ENCODE results near the gene ATP2B2. TPM values are rescaled to one million over a fixed set of nuclear protein-coding genes. Genes with fewer than 3 reads are reported as not detected.

ATP2B2 gene
- total RNA-seq, 1 experiment from 2014 or later = not detected

- ChIA-PET CTCF (no interaction called here), RAD21 (ENCODE audit: low non-redundant PET in 1 of 2, low total read pairs in 2 of 2, uncharacterized antibody in 2 of 2, unreplicated experiment in 2 of 2) (no interaction called here), POLR2A (no interaction called here)
- intact Hi-C loops (cut with micrococcal nuclease) = loop anchor here (10.0 kb wide), 1 partner anchor 189 kb away; no protein-coding TSS in a partner anchor
- DNase-seq (ENCODE audit: low read depth, low spot score) (no peak), ATAC-seq (no peak)
- H3K36me3 ChIP-seq (ENCODE audit: control insufficient read depth in 1 of 2, insufficient read depth in 2 of 2, low read length in 2 of 2) = no peaks in the 10 kb centered on the region
- TF ChIP-seq POLR2A (IDR thresholded peaks at IDR 0.05; ENCODE audit: borderline replicate concordance, extremely low read depth, insufficient read depth, insufficient read length) (no peak), CEBPB (IDR thresholded peaks at IDR 0.05; ENCODE audit: low read depth) (no peak), ZNF274 (IDR thresholded peaks at IDR 0.05; ENCODE audit: low read depth, low read length) (no peak), ELF1 (IDR thresholded peaks at IDR 0.05; ENCODE audit: borderline replicate concordance, low read depth) (no peak), EZH2phosphoT487 (IDR thresholded peaks at IDR 0.05; ENCODE audit: borderline replicate concordance) (no peak), RAD21 (IDR thresholded peaks at IDR 0.05; ENCODE audit: low read depth) (no peak), CBX3 (IDR thresholded peaks at IDR 0.05; ENCODE audit: low read depth) (no peak), MAX (IDR thresholded peaks at IDR 0.05) (no peak), POLR2AphosphoS5 (IDR thresholded peaks at IDR 0.05; ENCODE audit: low read depth, low read length) (no peak)
- no peaks in the 10 kb centered on the region for H3K9me2 ChIP-seq (ENCODE audit: insufficient read depth)
- H3K4me1 ChIP-seq (ENCODE audit: control insufficient read depth in 1 of 2, insufficient read depth in 2 of 2, low read length in 2 of 2) = peaks cover 0 to 20% of the 10 kb centered on the region in 2 experiments; a peak in 2 of 4 replicates
- H3K9me3 ChIP-seq (ENCODE audit: control insufficient read depth in 1 of 2, insufficient read depth in 1 of 2, low read depth in 1 of 2, low read length in 2 of 2) = no peaks in the 10 kb centered on the region
- H4K20me1 ChIP-seq (ENCODE audit: insufficient read depth) = no peaks in the 10 kb centered on the region
- H3K4me2 ChIP-seq (ENCODE audit: low read length) = no peak overlapping the region
- no peak overlapping the region for H3K4me3 ChIP-seq (replicated peaks in 1 of 2; ENCODE audit: low read depth in 1 of 2, low read length in 2 of 2)
- H2AFZ ChIP-seq (ENCODE audit: low read depth, low read length, poor library complexity, severe bottlenecking) = no peak overlapping the region
- no peak overlapping the region for H3K27ac ChIP-seq (ENCODE audit: low read depth, low read length)
- H3K79me2 ChIP-seq (ENCODE audit: insufficient read depth, low read length) = no peaks in the 10 kb centered on the region
- no TSS peak for BruUV-seq (replicated peaks)
- H3K9ac ChIP-seq (ENCODE audit: low read length) = no peak overlapping the region
- no peaks in the 10 kb centered on the region for H3K27me3 ChIP-seq (ENCODE audit: insufficient read depth, low read length)
These were observed 10.0 kb upstream of the ATP2B2 start for GRCh38 chr3:10515396-10515795.

- DNase-seq (ENCODE audit: low read depth, low spot score) = no peak
- intact Hi-C loops (cut with micrococcal nuclease) = loop anchor here (10.0 kb wide), 1 partner anchor 190 kb away; no protein-coding TSS in a partner anchor
- Histone ChIP-seq H3K27me3 (ENCODE audit: insufficient read depth, low read length) (no peaks in the 10 kb centered on the region), H3K9ac (ENCODE audit: low read length) (no peak overlapping the region), H2AFZ (ENCODE audit: low read depth, low read length, poor library complexity, severe bottlenecking) (no peak overlapping the region), H3K27ac (ENCODE audit: low read depth, low read length) (no peak overlapping the region), H4K20me1 (ENCODE audit: insufficient read depth) (no peaks in the 10 kb centered on the region), H3K4me2 (ENCODE audit: low read length) (no peak overlapping the region), H3K36me3 (ENCODE audit: control insufficient read depth in 1 of 2, insufficient read depth in 2 of 2, low read length in 2 of 2) (no peaks in the 10 kb centered on the region), H3K4me3 (replicated peaks in 1 of 2; ENCODE audit: low read depth in 1 of 2, low read length in 2 of 2) (no peak overlapping the region), H3K9me3 (ENCODE audit: control insufficient read depth in 1 of 2, insufficient read depth in 1 of 2, low read depth in 1 of 2, low read length in 2 of 2) (no peaks in the 10 kb centered on the region), H3K4me1 (ENCODE audit: control insufficient read depth in 1 of 2, insufficient read depth in 2 of 2, low read length in 2 of 2) (peaks cover 0 to 20% of the 10 kb centered on the region in 2 experiments; a peak in 2 of 4 replicates), H3K79me2 (ENCODE audit: insufficient read depth, low read length) (no peaks in the 10 kb centered on the region), H3K9me2 (ENCODE audit: insufficient read depth) (no peaks in the 10 kb centered on the region)
- RAD21 ChIA-PET (ENCODE audit: low non-redundant PET in 1 of 2, low total read pairs in 2 of 2, uncharacterized antibody in 2 of 2, unreplicated experiment in 2 of 2) = no interaction called here
- POLR2A ChIA-PET = no interaction called here
- no peak for TF ChIP-seq FOSL1 (IDR thresholded peaks at IDR 0.05; ENCODE audit: low read depth)
- no peak for TF ChIP-seq RAD21 (IDR thresholded peaks at IDR 0.05; ENCODE audit: low read depth)
- TF ChIP-seq EZH2phosphoT487 (IDR thresholded peaks at IDR 0.05; ENCODE audit: borderline replicate concordance) = no peak
- TF ChIP-seq EGR1 (IDR thresholded peaks at IDR 0.05; ENCODE audit: low read depth) = no peak
- no peak for TF ChIP-seq REST (IDR thresholded peaks at IDR 0.05; ENCODE audit: low read depth)
- no peak for TF ChIP-seq ZFX (IDR thresholded peaks at IDR 0.05)
- CTCF ChIA-PET = no interaction called here
- BruUV-seq (replicated peaks) = no TSS peak
- ATAC-seq = no peak
These were observed 9.2 kb upstream of the ATP2B2 start for GRCh38 chr3:10514407-10515069.

Data from HCT116 (cell line).